GM12878 (cell line): ENCODE measurements around the gene INTS13.

ENCODE experiments used
- CTCF ChIP-seq, 3 experiments: IDR thresholded peaks in 2 of 3; conservative IDR thresholded peaks in 1 of 3; 2 replicates each; pipeline ENCODE4 v1.5.1; 2011; ENCODE audit warnings: low read depth in 3 of 3, low read length in 3 of 3, mild to moderate bottlenecking in 3 of 3, control low read depth in 2 of 3, moderate library complexity in 2 of 3, inconsistent platforms in 1 of 3, mixed read lengths in 1 of 3; ENCODE audit not compliant: control insufficient read depth in 2 of 3, insufficient read depth in 1 of 3; ENCODE audit errors: extremely low read depth in 1 of 3
- EP300 ChIP-seq, 2 experiments: fragments of 150-350 bp in 1 of 2; IDR thresholded peaks; 2 replicates each; pipeline ENCODE4 v1.6.1; 2011 to 2012; ENCODE audit warnings: low read depth in 2 of 2, low read length in 2 of 2, borderline replicate concordance in 1 of 2, improper control_type of control experiment in 1 of 2, inconsistent platforms in 1 of 2; ENCODE audit not compliant: control insufficient read depth in 1 of 2
- HDAC6 ChIP-seq: fragments of 200-600 bp; sonication (generic); IDR thresholded peaks from one replicate; pipeline ENCODE4 v1.8.0; 2017; ENCODE audit warnings: antibody characterized with exemption; ENCODE audit not compliant: unreplicated experiment
- KDM1A ChIP-seq: fragments of 200-600 bp; sonication (generic); IDR thresholded peaks from 2 replicates; pipeline ENCODE4 v1.6.1; 2016; ENCODE audit warnings: borderline replicate concordance
- MEF2A ChIP-seq: IDR thresholded peaks from 2 replicates; pipeline ENCODE4 v1.6.1; 2011; ENCODE audit warnings: low read depth, mild to moderate bottlenecking, low read length, moderate library complexity; ENCODE audit not compliant: insufficient read depth
- POLR2A ChIP-seq: IDR thresholded peaks from 2 replicates; pipeline ENCODE4 v1.6.1; 2011; ENCODE audit warnings: low read depth, mild to moderate bottlenecking, low read length
- RAD21 ChIP-seq: IDR thresholded peaks from 2 replicates; pipeline ENCODE4 v1.6.1; 2011; ENCODE audit warnings: mild to moderate bottlenecking, low read depth, low read length, moderate library complexity; ENCODE audit not compliant: insufficient read depth
- ZSCAN29 ChIP-seq: fragments of 450-650 bp; IDR thresholded peaks from 2 replicates; pipeline ENCODE4 v1.6.1; 2017; ENCODE audit warnings: mild to moderate bottlenecking, moderate library complexity

GRCh38 chr12:26966842-26967241 lies 29.1 kb upstream of the INTS13 start:
- TF ChIP-seq EP300 (IDR thresholded peaks at IDR 0.05; ENCODE audit: borderline replicate concordance in 1 of 2, control insufficient read depth in 1 of 2, low read depth in 2 of 2, low read length in 2 of 2) (no peak), MEF2A (no peak), POLR2A (no peak), CTCF (IDR thresholded peaks at IDR 0.05 in 2 of 3, conservative IDR thresholded peaks at IDR 0.05 in 1 of 3; ENCODE audit: control insufficient read depth in 2 of 3, extremely low read depth in 1 of 3, insufficient read depth in 1 of 3, low read depth in 3 of 3, low read length in 3 of 3) (no peak), RAD21 (no peak), HDAC6 (no peak), KDM1A (no peak), ZSCAN29 (no peak)
